Natural killer cell (primary cell): ENCODE measurements around the gene GTF2H4. TPM values are rescaled to one million over a fixed set of nuclear protein-coding genes. Genes with fewer than 3 reads are reported as not detected.
A peak's percentile ranks its signal among the peaks of the same experiment; 100 is the strongest.

Source experiments
- ATAC-seq, 3 donors: fragments of 150-1000 bp in 2 of 3; fragments of 200-7000 bp in 1 of 3; cut with Tn5 transposase; 1 replicate in 1 of 3; 2 replicates in 2 of 3; pipeline ENCODE4 v1.10.0; 2021; ENCODE audit warnings: mild to moderate bottlenecking in 2 of 3, moderate library complexity in 2 of 3
- DNase-seq, 2 donors: peaks; one replicate each; pipeline versions ENCODE4 v3.0.0 to v3.0.0-alpha.2; 2013 to 2021; ENCODE audit warnings: mixed read lengths in 1 of 2
- H3K27ac ChIP-seq: one replicate; pipeline ENCODE4 v1.5.1; 2013; ENCODE audit warnings: mild to moderate bottlenecking, low read length
- H3K27me3 ChIP-seq: one replicate; pipeline ENCODE4 v1.6.1; 2013; ENCODE audit warnings: low read length; ENCODE audit not compliant: control insufficient read depth, insufficient read depth
- H3K36me3 ChIP-seq: one replicate; pipeline ENCODE4 v1.6.1; 2013; ENCODE audit warnings: low read length; ENCODE audit not compliant: control insufficient read depth, insufficient read depth
- H3K4me1 ChIP-seq: one replicate; pipeline ENCODE4 v1.6.1; 2013; ENCODE audit warnings: low read length; ENCODE audit not compliant: control insufficient read depth, insufficient read depth
- H3K4me3 ChIP-seq: one replicate; pipeline ENCODE4 v1.5.1; 2013; ENCODE audit warnings: low read length
- H3K9me3 ChIP-seq: one replicate; pipeline ENCODE4 v1.6.1; 2013; ENCODE audit warnings: low read length; ENCODE audit not compliant: control insufficient read depth, insufficient read depth
- H3K27ac Mint-ChIP-seq, 2 donors: one replicate each; pipeline ENCODE4 v1.8.0; 2022; ENCODE audit warnings: mild to moderate bottlenecking in 2 of 2, mixed read lengths in 2 of 2, moderate library complexity in 1 of 2
- H3K27me3 Mint-ChIP-seq, 2 donors: one replicate each; pipeline ENCODE4 v1.8.0; 2022; ENCODE audit warnings: low read depth in 2 of 2, mixed read lengths in 2 of 2
- H3K36me3 Mint-ChIP-seq: one replicate; pipeline ENCODE4 v1.8.0; 2022; ENCODE audit warnings: mixed read lengths
- H3K4me1 Mint-ChIP-seq, 2 donors: one replicate each; pipeline ENCODE4 v1.8.0; 2022; ENCODE audit warnings: mixed read lengths in 2 of 2
- H3K4me3 Mint-ChIP-seq: one replicate; pipeline ENCODE4 v1.8.0; 2022; ENCODE audit warnings: mild to moderate bottlenecking, moderate library complexity, mixed read lengths
- H3K9me3 Mint-ChIP-seq, 2 donors: one replicate each; pipeline ENCODE4 v1.8.0; 2022; ENCODE audit warnings: mixed read lengths in 2 of 2
- WGBS: methylation state at CpG from one replicate; pipeline ENCODE4 v1.1.7; 2013; ENCODE audit warnings: missing lambda C conversion rate; ENCODE audit not compliant: insufficient coverage; 5-methylcytosine and 5-hydroxymethylcytosine counted together
- intact Hi-C: fragments of 100-400 bp; cut with micrococcal nuclease; formaldehyde crosslinking; loops from one replicate; pipeline ENCODE4 v1.14.2; 2022
- total RNA-seq, 4 donors: library from RNA; stranded (reverse); fragments of 120-200 nt in 1 of 4; gene quantifications; one replicate each; pipeline versions ENCODE4 v1.2.3 to v1.2.4, GENCODE V29; 2013 to 2022
- TF ChIP-seq, protein P1 (sequence below): fragments of 200-600 bp; IDR thresholded peaks from one replicate; pipeline ENCODE4 v1.8.0; 2022; ENCODE audit warnings: antibody characterized with exemption

Gene GTF2H4
- total RNA-seq, 3 donors from 2014 or later (not counting 1 experiment from before 2014, with no cell fraction given): 13.5 to 17.9 (median 15.7) TPM

- Mint-ChIP-seq H3K4me3 (peak overlapping the region; percentile 85), H3K4me1 (peaks cover 16 to 31% of the 10 kb centered on the region in 2 donors), H3K27ac (no peak overlapping the region), H3K27me3 (peaks cover 7 to 28% of the 10 kb centered on the region in 2 donors), H3K9me3 (no peaks in the 10 kb centered on the region), H3K36me3 (no peaks in the 10 kb centered on the region)
- intact Hi-C loops: no loop called here
- Histone ChIP-seq H3K36me3 (no peaks in the 10 kb centered on the region), H3K27ac (no peak overlapping the region), H3K4me3 (no peak overlapping the region), H3K9me3 (no peaks in the 10 kb centered on the region), H3K27me3 (peaks cover 6% of the 10 kb centered on the region), H3K4me1 (peaks cover 16% of the 10 kb centered on the region)
- peak in 1 of 2 donors; percentile 34 for DNase-seq
- TF ChIP-seq, protein P1, sequence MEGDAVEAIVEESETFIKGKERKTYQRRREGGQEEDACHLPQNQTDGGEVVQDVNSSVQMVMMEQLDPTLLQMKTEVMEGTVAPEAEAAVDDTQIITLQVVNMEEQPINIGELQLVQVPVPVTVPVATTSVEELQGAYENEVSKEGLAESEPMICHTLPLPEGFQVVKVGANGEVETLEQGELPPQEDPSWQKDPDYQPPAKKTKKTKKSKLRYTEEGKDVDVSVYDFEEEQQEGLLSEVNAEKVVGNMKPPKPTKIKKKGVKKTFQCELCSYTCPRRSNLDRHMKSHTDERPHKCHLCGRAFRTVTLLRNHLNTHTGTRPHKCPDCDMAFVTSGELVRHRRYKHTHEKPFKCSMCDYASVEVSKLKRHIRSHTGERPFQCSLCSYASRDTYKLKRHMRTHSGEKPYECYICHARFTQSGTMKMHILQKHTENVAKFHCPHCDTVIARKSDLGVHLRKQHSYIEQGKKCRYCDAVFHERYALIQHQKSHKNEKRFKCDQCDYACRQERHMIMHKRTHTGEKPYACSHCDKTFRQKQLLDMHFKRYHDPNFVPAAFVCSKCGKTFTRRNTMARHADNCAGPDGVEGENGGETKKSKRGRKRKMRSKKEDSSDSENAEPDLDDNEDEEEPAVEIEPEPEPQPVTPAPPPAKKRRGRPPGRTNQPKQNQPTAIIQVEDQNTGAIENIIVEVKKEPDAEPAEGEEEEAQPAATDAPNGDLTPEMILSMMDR: no peak
- 73% methylated on average over 7 of the region's 7 CpGs for WGBS
- no peak for ATAC-seq
Measured at GRCh38 chr6:30885481-30885998, 22.5 kb upstream of the GTF2H4 start.

- peaks cover 7 to 28% of the 10 kb centered on the region in 2 donors for H3K27me3 Mint-ChIP-seq
- H3K4me1 Mint-ChIP-seq: peaks cover 16 to 31% of the 10 kb centered on the region in 2 donors
- no peaks in the 10 kb centered on the region for H3K36me3 Mint-ChIP-seq
- intact Hi-C loops: no loop called here
- no peaks in the 10 kb centered on the region for H3K9me3 Mint-ChIP-seq
- peaks cover 16% of the 10 kb centered on the region for H3K4me1 ChIP-seq
- WGBS: 80% methylated on average over 18 of the region's 18 CpGs
- H3K4me3 Mint-ChIP-seq: peak overlapping the region; percentile 85
- H3K27ac Mint-ChIP-seq: no peak overlapping the region
- TF ChIP-seq, protein P1: no peak
- no peaks in the 10 kb centered on the region for H3K9me3 ChIP-seq
- no peak for ATAC-seq
- H3K27me3 ChIP-seq: peaks cover 6% of the 10 kb centered on the region
- peak in 1 of 2 donors; percentile 54 for DNase-seq
- no peak overlapping the region for H3K4me3 ChIP-seq
- no peak overlapping the region for H3K27ac ChIP-seq
- no peaks in the 10 kb centered on the region for H3K36me3 ChIP-seq
Measured at GRCh38 chr6:30885999-30886896, 21.8 kb upstream of the GTF2H4 start.

GRCh38 chr6:30886897-30887255 lies 21.1 kb upstream of the GTF2H4 start:
- no peak overlapping the region for H3K4me3 ChIP-seq

More at GRCh38 chr6:30886897-30887255, 21.1 kb upstream of the GTF2H4 start:
- no peak overlapping the region for H3K27ac ChIP-seq
- Mint-ChIP-seq H3K9me3 (no peaks in the 10 kb centered on the region), H3K4me1 (peaks cover 16 to 31% of the 10 kb centered on the region in 2 donors), H3K36me3 (no peaks in the 10 kb centered on the region), H3K27me3 (peaks cover 7 to 28% of the 10 kb centered on the region in 2 donors), H3K4me3 (peak overlapping the region; percentile 49), H3K27ac (no peak overlapping the region)
- H3K36me3 ChIP-seq: no peaks in the 10 kb centered on the region
- H3K9me3 ChIP-seq: no peaks in the 10 kb centered on the region
- intact Hi-C loops: no loop called here
- no peak for DNase-seq
- peaks cover 16% of the 10 kb centered on the region for H3K4me1 ChIP-seq
- ATAC-seq: no peak
- peaks cover 6% of the 10 kb centered on the region for H3K27me3 ChIP-seq
- TF ChIP-seq, protein P1: no peak
